Heart left ventricle (tissue), 16 donors: ENCODE results near the gene EHD4. TPM values are rescaled to one million over a fixed set of nuclear protein-coding genes. Genes with fewer than 3 reads are reported as not detected.

Experiments used
- ATAC-seq, 4 donors: fragments of 200-7000 bp; cut with Tn5 transposase; one replicate each; pipeline ENCODE4 v1.9.1; 2020 to 2022; ENCODE audit warnings: moderate library complexity in 4 of 4, mild to moderate bottlenecking in 3 of 4, moderate number of reproducible peaks in 1 of 4
- DNase-seq, 5 donors: peaks; one replicate each; pipeline ENCODE4 v3.0.0-alpha.2; 2020
- H3K27ac ChIP-seq, 12 donors: fragments of 200-600 bp; sonication (generic) in 4 of 12; one replicate each; pipeline versions ENCODE4 v1.5.0 to v1.8.0; 2016 to 2022; ENCODE audit warnings: mild to moderate bottlenecking in 2 of 12
- H3K27me3 ChIP-seq, 9 donors: fragments of 200-600 bp; sonication (generic) in 2 of 9; one replicate each; pipeline versions ENCODE4 v1.5.1 to v1.8.0; 2016 to 2022; ENCODE audit warnings: mild to moderate bottlenecking in 3 of 9
- H3K36me3 ChIP-seq, 9 donors: fragments of 200-600 bp; sonication (generic) in 2 of 9; one replicate each; pipeline versions ENCODE4 v1.5.0 to v1.8.0; 2018 to 2022; ENCODE audit warnings: mild to moderate bottlenecking in 2 of 9
- H3K4me1 ChIP-seq, 12 donors: fragments of 200-600 bp; sonication (generic) in 4 of 12; one replicate each; pipeline versions ENCODE4 v1.5.0 to v1.8.0; 2016 to 2022; ENCODE audit warnings: mild to moderate bottlenecking in 3 of 12
- H3K4me3 ChIP-seq, 12 donors: fragments of 200-600 bp; sonication (generic) in 4 of 12; one replicate each; pipeline versions ENCODE4 v1.5.0 to v1.8.0; 2017 to 2022; ENCODE audit warnings: mild to moderate bottlenecking in 9 of 12, moderate library complexity in 4 of 12
- H3K9me3 ChIP-seq, 12 donors: fragments of 200-600 bp; sonication (generic) in 4 of 12; one replicate each; pipeline versions ENCODE4 v1.5.0 to v1.8.0; 2016 to 2022; ENCODE audit warnings: mild to moderate bottlenecking in 1 of 12
- POLR2A ChIP-seq, 2 donors: fragments of 450-650 bp; IDR thresholded peaks; one replicate each; pipeline ENCODE4 v1.6.1; 2017; ENCODE audit warnings: antibody characterized with exemption in 2 of 2, mild to moderate bottlenecking in 2 of 2, moderate library complexity in 2 of 2
- WGBS, 4 donors: extraction: QIAGEN DNeasy Blood & Tissue Kit in 2 of 4; methylation state at CpG; one replicate each; pipeline versions ENCODE4 v1.1.5 to v1.1.7; 2013 to 2018; 5-methylcytosine and 5-hydroxymethylcytosine counted together
- intact Hi-C, 10 donors: fragments of 100-400 bp; cut with DNase I; formaldehyde crosslinking; loops; one replicate each; pipeline versions ENCODE4 v1.11.1 to v1.14.2; 2022
- polyA plus RNA-seq, 2 donors: library from polyadenylated mRNA; stranded (reverse); fragments of 200-250 nt; gene quantifications; one replicate each; pipeline ENCODE4 v1.2.3, GENCODE V29; 2013
- total RNA-seq, 9 donors: library from RNA; depleted of rRNA in 2 of 9; stranded (reverse); fragments of >200 nt in 2 of 9; fragmentation: NEBNext Ultra II Directional in 3 of 9; extraction: Animal tissue kit (Norgen Biotek cat#: 25700) in 3 of 9; gene quantifications; one replicate each; pipeline versions ENCODE4 v1.1.0 to v1.2.4, GENCODE V29; 2016 to 2023
- TF ChIP-seq, protein P1 (sequence below), 12 donors: fragments of 200-600 bp; sonication (generic) in 4 of 12; IDR thresholded peaks; one replicate each; pipeline versions ENCODE4 v1.5.0 to v1.8.0; 2018 to 2022; ENCODE audit warnings: antibody characterized with exemption in 12 of 12, mild to moderate bottlenecking in 5 of 12
- donor health status: ischemic (EF 13 %, LVEDD 7.1; RV severe dilation, severe dysfunction).
- donor health status: healthy with polysubstance abuse.
- donor health status: DM: no; HTN: yes; CAD: no.
- donor health status: DM: no; HTN: no; CAD: no.
- donor health status: ischemic (EF 25% LVEDD 6.9; RV normal size, moderate dysfunction).
- donor health status: ischemic (EF 25% LVEDD 5.7; RV mildly dilated, moderate dysfunction).
- donor health status: healthy.
- donor health status: DM: yes; HTN: yes; CAD: no.
- donor health status: ischemic (EF 35%, LVEDD 5.7; RV mildly dilated, moderate dysfunction).
- donor health status: nonischemic (EF 11% LVEDD 7.7; RV severe dilation, severe dysfunction).
- donor health status: DM: yes; HTN: yes; CAD: no.
- donor health status: PGD.
- donor health status: ischemic (EF 29% LVEDD 5.4; RV normal size, mild dysfunction).
- donor health status: nonischemic (EF 23%, LVEDD 6.1; RV moderate dilation, normal function).

EHD4 gene
- total and polyA plus RNA-seq, 11 donors, result 25.6 to 70.8 (median 43.9) TPM

DNA sequence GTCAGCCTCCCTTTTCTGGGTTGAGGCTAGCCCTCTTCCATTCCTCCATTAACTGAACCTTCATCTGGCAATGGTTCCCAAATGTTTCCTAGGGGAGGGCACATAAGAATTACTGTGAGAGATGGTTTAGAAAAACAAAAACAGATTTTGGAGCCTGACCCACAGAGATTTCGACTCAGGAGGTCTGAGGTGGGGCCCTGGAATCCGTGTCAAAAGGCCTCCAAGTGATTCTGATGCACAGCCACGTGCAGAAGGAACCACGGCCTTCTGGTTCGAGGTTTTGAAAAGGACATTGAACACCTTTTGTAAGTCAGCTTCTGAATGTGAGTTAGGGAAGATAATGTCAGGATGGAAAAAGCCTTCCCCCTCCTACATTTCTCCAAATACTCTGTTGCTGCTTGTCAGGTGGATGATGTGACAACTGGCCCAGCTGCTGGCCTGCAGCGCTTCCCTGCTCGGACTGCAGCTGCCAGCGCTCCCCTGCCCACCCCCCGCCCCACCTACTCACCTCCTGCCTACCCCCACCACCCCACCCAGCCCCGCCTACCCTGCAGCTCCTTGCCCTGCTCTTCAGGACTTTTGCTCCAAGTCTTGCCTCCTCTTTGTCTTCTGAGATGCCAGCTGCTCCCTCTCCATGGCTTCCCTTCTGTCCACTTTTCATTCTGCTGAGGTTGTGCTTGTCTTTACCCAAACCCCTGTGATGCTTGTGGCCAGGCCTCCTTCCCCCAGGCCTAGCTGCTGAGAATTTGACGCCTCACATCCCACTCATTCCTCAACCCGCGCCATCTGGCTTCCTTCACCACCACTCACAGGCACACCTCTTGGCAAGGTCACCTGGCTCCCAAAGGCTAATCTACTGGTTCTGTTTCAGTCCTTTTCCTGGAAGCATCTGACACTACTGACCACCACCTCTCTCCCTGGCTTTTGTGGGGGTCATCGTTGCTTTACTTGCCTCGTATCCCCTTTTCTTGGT is 6.6 kb downstream of the EHD4 start:
- H3K9me3 ChIP-seq, result no peaks in the 10 kb centered on the region
- peaks cover 20 to 85% (median 74%) of the 10 kb centered on the region in 12 donors for H3K4me1 ChIP-seq
- H3K36me3 ChIP-seq, result peaks cover 0 to 7% (median 0%) of the 10 kb centered on the region in 9 donors
- 54 to 73% (median 62%) methylated on average over 11 to 15 of the region's 15 CpGs for WGBS, 4 donors
- H3K27me3 ChIP-seq, result no peaks in the 10 kb centered on the region
- intact Hi-C loops, result loop anchor here in 4 of 10 donors (5.0 to 10.0 kb wide), 3 partner anchors 33 to 51 kb away; no protein-coding TSS in a partner anchor
- peak overlapping the region in 10 of 12 donors; percentile 62 to 95 (median 80) for H3K27ac ChIP-seq
- no peak overlapping the region for H3K4me3 ChIP-seq
- ATAC-seq (peak; percentile 66 to 85 (median 83)), DNase-seq (peak; percentile 58 to 87 (median 74))
- TF ChIP-seq POLR2A (IDR thresholded peaks at IDR 0.05), result no peak
- TF ChIP-seq, protein P1, sequence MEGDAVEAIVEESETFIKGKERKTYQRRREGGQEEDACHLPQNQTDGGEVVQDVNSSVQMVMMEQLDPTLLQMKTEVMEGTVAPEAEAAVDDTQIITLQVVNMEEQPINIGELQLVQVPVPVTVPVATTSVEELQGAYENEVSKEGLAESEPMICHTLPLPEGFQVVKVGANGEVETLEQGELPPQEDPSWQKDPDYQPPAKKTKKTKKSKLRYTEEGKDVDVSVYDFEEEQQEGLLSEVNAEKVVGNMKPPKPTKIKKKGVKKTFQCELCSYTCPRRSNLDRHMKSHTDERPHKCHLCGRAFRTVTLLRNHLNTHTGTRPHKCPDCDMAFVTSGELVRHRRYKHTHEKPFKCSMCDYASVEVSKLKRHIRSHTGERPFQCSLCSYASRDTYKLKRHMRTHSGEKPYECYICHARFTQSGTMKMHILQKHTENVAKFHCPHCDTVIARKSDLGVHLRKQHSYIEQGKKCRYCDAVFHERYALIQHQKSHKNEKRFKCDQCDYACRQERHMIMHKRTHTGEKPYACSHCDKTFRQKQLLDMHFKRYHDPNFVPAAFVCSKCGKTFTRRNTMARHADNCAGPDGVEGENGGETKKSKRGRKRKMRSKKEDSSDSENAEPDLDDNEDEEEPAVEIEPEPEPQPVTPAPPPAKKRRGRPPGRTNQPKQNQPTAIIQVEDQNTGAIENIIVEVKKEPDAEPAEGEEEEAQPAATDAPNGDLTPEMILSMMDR (IDR thresholded peaks at IDR 0.05), result no peak

DNA sequence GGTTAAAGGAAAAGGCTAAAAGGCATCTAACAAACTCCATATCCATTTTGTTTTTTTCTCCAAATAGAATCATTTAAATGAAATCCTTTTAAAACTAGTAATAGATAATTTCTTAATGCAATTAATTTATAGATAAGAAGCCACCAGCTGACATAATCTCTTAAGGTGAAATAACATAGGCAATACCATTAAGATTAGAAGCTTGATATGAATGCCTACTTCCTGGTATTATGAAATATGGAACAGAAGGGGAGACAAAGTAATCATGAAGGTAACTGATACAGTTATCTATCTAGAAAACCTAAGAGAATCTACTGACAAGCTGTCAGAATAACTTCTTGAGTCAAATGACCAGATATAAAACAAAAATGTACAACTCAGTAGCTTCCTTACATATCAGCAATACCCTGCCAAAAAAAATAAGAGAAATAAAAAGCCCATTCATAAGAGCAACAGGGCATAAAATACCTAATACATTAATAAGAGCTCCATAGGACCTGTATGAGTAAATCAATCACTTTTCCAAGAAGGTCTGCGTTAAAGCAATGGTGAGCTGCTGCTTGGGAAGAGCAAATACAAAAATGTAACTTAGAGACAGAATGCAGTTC is 10.7 kb downstream of the EHD4 start:
- intact Hi-C loops, result loop anchor here in 1 of 10 donors (10.0 kb wide), 1 partner anchor 47 kb away; no protein-coding TSS in a partner anchor
- no peak for ATAC-seq
- Histone ChIP-seq H3K27me3 (no peaks in the 10 kb centered on the region), H3K4me3 (no peak overlapping the region), H3K27ac (peak overlapping the region in 2 of 12 donors; percentile 48 to 51), H3K36me3 (peaks cover 0 to 12% (median 0%) of the 10 kb centered on the region in 9 donors), H3K9me3 (no peaks in the 10 kb centered on the region), H3K4me1 (peaks cover 20 to 73% (median 61%) of the 10 kb centered on the region in 12 donors)
- TF ChIP-seq, protein P1 (IDR thresholded peaks at IDR 0.05), result no peak
- TF ChIP-seq POLR2A (IDR thresholded peaks at IDR 0.05), result no peak
- WGBS, 4 donors, result 81 to 87% (median 82%) methylated on average over 1 of the region's 1 CpG
- DNase-seq, result no peak

DNA sequence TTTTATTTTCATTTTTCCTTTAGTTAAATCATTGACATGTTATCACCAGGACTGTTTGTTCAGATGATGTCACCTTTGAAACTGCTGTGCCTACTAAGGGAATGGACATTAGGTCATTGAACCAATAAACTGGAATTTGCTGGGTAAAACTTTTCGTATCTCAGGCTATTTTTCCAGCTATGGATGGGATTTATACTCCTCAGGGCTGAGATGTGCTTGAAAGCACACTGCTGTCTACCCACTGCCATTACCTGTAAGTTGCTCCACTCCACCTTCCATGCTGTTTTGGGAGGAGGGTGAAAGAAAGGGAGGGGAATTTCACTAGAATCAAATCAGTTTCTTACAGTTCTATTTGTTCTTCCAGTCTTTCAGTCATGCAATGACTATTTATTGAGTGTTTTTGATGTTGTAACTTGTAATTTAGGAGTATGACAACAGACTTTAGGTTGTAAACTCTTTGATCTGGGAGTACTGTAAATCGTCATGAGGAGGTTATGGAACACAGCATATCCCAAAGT is 11.3 kb downstream of the EHD4 start:
- no peak for DNase-seq
- 55 to 73% (median 67%) methylated on average over 2 of the region's 2 CpGs for WGBS, 4 donors
- Histone ChIP-seq H3K9me3 (no peaks in the 10 kb centered on the region), H3K27ac (peak overlapping the region in 3 of 12 donors; percentile 8 to 51 (median 48)), H3K36me3 (peaks cover 0 to 12% (median 0%) of the 10 kb centered on the region in 9 donors), H3K27me3 (no peaks in the 10 kb centered on the region), H3K4me3 (no peak overlapping the region), H3K4me1 (peaks cover 14 to 73% (median 61%) of the 10 kb centered on the region in 12 donors)
- ATAC-seq, result no peak
- TF ChIP-seq, protein P1 (IDR thresholded peaks at IDR 0.05), result no peak
- no peak for TF ChIP-seq POLR2A (IDR thresholded peaks at IDR 0.05)
- intact Hi-C loops, result loop anchor here in 1 of 10 donors (10.0 kb wide), 1 partner anchor 46 kb away; no protein-coding TSS in a partner anchor
